HG03432 (cell line): ENCODE results near the gene NT5DC3.
"Not testable (repeated sequence)": the region's sequence is repeated elsewhere in the genome, so short reads cannot be mapped to it uniquely, and the experiment has no call there.

Experiments used
- ATAC-seq: cut with Tn5 transposase; IDR thresholded peaks from one replicate; pipeline ENCODE4 v1.9.1; 2021; ENCODE audit warnings: mild to moderate bottlenecking, moderate library complexity; ENCODE audit not compliant: unreplicated experiment

Gene NT5DC3

GRCh38 chr12:103811791-103812190, 29.2 kb downstream of the NT5DC3 start:
- ATAC-seq: no peak

GRCh38 chr12:103810111-103810510, 30.9 kb downstream of the NT5DC3 start:
- no peak for ATAC-seq

GRCh38 chr12:103809639-103810038, 31.4 kb downstream of the NT5DC3 start:
- not testable (repeated sequence) for ATAC-seq

GRCh38 chr12:103809154-103809553, 31.9 kb downstream of the NT5DC3 start:
- no peak for ATAC-seq

- no peak for ATAC-seq
Observed at GRCh38 chr12:103808239-103808880, 32.7 kb downstream of the NT5DC3 start.

- ATAC-seq: no peak
Observed at GRCh38 chr12:103807561-103808238, 33.3 kb downstream of the NT5DC3 start.

- no peak for ATAC-seq
Observed at GRCh38 chr12:103806803-103807202, 34.2 kb downstream of the NT5DC3 start.

GRCh38 chr12:103805655-103806360, 35.2 kb downstream of the NT5DC3 start:
- ATAC-seq: no peak

GRCh38 chr12:103803847-103804246, 37.2 kb downstream of the NT5DC3 start:
- no peak for ATAC-seq

- no peak for ATAC-seq
Observed at GRCh38 chr12:103802586-103802886, 38.5 kb downstream of the NT5DC3 start.

GRCh38 chr12:103801709-103802585, 39.1 kb downstream of the NT5DC3 start:
- no peak for ATAC-seq

- ATAC-seq: no peak
Observed at GRCh38 chr12:103799857-103800771, 40.9 kb downstream of the NT5DC3 start.

- no peak for ATAC-seq
Observed at GRCh38 chr12:103799504-103799856, 41.6 kb downstream of the NT5DC3 start.

- ATAC-seq: no peak
Observed at GRCh38 chr12:103798586-103798985, 42.4 kb downstream of the NT5DC3 start.

GRCh38 chr12:103794309-103795213, 46.5 kb downstream of the NT5DC3 start:
- ATAC-seq: no peak

GRCh38 chr12:103793512-103794045, 47.5 kb downstream of the NT5DC3 start:
- ATAC-seq: no peak

- ATAC-seq: no peak
Observed at GRCh38 chr12:103793046-103793445, 48.0 kb downstream of the NT5DC3 start.

GRCh38 chr12:103791350-103791920, 49.6 kb downstream of the NT5DC3 start:
- no peak for ATAC-seq

GRCh38 chr12:103786201-103786600, 54.8 kb downstream of the NT5DC3 start:
- ATAC-seq: no peak
